GM12878 (cell line): Measurements from ENCODE around the gene DDX52. TPM values are rescaled to one million over a fixed set of nuclear protein-coding genes. Genes with fewer than 3 reads are reported as not detected.

Source experiments
- MTA3 ChIP-seq: IDR thresholded peaks from 2 replicates; pipeline ENCODE4 v1.6.1; 2012; ENCODE audit warnings: low read length, inconsistent platforms, borderline replicate concordance
- PRDM15 ChIP-seq: fragments of 450-650 bp; formaldehyde crosslinking; IDR thresholded peaks from 2 replicates; pipeline ENCODE4 v1.4.0; 2020; ENCODE audit warnings: mild to moderate bottlenecking, moderate library complexity
- REST ChIP-seq: IDR thresholded peaks from 2 replicates; pipeline ENCODE4 v1.6.1; 2012; ENCODE audit warnings: mild to moderate bottlenecking, low read depth, low read length
- SPI1 ChIP-seq: IDR thresholded peaks from 2 replicates; pipeline ENCODE4 v1.6.1; 2011; ENCODE audit warnings: low read depth, mild to moderate bottlenecking, low read length, moderate library complexity, borderline replicate concordance; ENCODE audit not compliant: insufficient read depth
- polyA plus RNA-seq, 11 experiments: library from polyadenylated mRNA; depleted of rRNA in 4 of 11; unstranded in 6 of 11; stranded (reverse) in 5 of 11; fragments of >200 nt; fragmentation: Nextera tagmentation in 4 of 11; fragmentation: Illumina TruSeq in 1 of 11; extraction: Ambion mirVana in 4 of 11; extraction: Trizol in 1 of 11; gene quantifications; 1 replicate in 1 of 11; 2 replicates in 10 of 11; pipeline versions ENCODE4 v1.2.1 to v1.2.3, GENCODE V29; 2011 to 2016; ENCODE audit warnings: inconsistent platforms in 2 of 11, missing spikeins in 2 of 11, low read depth in 1 of 11
- total RNA-seq, 4 experiments: library from RNA; depleted of rRNA in 3 of 4; stranded (reverse); fragments of >200 nt in 3 of 4; fragmentation: Illumina TruSeq in 1 of 4; extraction: Trizol in 1 of 4; gene quantifications; 2 replicates each; pipeline versions ENCODE4 v1.2.1 to v1.2.3, GENCODE V29; 2013 to 2021

The DDX52 gene
- total and polyA plus RNA-seq, 10 of the 15 experiments (the other 5 are each of a cell fraction or from before 2014, with no cell fraction given): 14.8 to 49.7 (median 26.3) TPM

GRCh38 chr17:37676115-37676925 is 33.1 kb upstream of the DDX52 start (continued):
- TF ChIP-seq SPI1 (no peak), MTA3 (no peak), REST (no peak), PRDM15 (no peak)
- TF ChIP-seq, all 136 proteins: peak for 0
